Retinal pigment epithelial cell (primary cell): Measurements from ENCODE around the gene TRPC1.

Source experiments
- DNase-seq: peaks from one replicate; pipeline ENCODE4 v3.0.0-alpha.2; 2010; ENCODE audit warnings: low read depth
- H3K4me3 ChIP-seq: 2 replicates; pipeline ENCODE4 v1.5.1; 2011; ENCODE audit warnings: mild to moderate bottlenecking, low read length, control low read depth, moderate library complexity
- TF ChIP-seq, protein P1 (sequence below): conservative IDR thresholded peaks from 2 replicates; pipeline ENCODE4 v1.5.1; 2011; ENCODE audit warnings: low read depth, low read length, control low read depth, inconsistent platforms

TRPC1 gene

DNA sequence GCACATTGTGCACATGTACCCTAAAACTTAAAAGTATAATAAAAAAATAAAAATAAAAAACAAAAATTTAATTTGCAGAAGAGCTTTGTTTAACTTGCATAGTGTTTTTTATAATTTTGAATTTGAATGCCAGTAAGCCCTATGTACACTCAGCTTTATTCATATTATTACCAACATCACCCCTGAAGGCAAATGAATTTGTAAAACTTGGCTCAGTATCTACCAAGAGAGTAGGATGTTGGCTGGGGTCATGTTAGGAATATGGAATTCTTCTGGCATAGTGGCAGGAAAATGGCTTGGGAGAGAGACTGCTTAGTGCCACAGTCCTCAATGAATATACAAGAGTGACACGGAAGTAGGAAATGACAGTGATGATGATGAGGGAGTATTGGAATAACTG, 30.7 kb downstream of the TRPC1 start:
- DNase-seq, result no peak
- no peak overlapping the region for H3K4me3 ChIP-seq
- TF ChIP-seq, protein P1, sequence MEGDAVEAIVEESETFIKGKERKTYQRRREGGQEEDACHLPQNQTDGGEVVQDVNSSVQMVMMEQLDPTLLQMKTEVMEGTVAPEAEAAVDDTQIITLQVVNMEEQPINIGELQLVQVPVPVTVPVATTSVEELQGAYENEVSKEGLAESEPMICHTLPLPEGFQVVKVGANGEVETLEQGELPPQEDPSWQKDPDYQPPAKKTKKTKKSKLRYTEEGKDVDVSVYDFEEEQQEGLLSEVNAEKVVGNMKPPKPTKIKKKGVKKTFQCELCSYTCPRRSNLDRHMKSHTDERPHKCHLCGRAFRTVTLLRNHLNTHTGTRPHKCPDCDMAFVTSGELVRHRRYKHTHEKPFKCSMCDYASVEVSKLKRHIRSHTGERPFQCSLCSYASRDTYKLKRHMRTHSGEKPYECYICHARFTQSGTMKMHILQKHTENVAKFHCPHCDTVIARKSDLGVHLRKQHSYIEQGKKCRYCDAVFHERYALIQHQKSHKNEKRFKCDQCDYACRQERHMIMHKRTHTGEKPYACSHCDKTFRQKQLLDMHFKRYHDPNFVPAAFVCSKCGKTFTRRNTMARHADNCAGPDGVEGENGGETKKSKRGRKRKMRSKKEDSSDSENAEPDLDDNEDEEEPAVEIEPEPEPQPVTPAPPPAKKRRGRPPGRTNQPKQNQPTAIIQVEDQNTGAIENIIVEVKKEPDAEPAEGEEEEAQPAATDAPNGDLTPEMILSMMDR, result no peak

DNA sequence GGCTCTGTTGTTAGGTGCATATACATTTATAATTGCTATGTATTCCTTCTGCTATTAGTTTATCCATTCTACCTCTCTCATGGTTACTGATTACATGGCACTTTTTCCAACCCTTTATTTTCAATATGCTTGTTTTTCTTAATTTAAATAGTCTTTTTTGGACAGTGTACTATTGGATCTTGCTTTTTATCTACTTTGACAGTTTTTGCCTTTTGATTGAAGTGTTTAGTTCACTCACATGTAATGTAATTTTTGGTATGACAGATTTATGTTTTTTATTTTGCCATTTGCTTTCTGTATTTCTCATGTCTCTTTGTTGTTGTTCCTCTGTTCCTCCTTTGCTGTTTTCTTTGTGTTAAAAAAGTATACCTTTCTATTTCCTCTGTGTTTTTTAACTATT, 44.5 kb downstream of the TRPC1 start:
- TF ChIP-seq, protein P1, result no peak
- H3K4me3 ChIP-seq, result no peak overlapping the region
- no peak for DNase-seq

DNA sequence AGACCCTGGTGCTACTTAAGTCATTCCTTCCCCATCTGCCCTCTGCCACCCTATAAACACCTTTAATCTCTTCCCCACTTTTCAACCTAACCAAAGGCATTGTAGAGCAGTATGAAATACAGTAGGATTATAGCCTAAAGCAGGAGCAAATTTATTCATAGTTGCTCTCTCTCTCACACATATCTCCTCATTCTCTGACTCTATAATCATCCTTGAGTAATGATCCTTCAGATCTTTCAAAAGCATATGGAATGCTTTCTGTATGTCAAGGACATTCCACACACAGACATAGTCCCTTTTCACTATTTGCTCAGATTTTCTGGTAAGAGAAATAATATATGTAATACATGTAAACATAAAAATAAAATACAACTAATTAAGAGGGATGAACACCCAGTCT, 54.1 kb downstream of the TRPC1 start:
- H3K4me3 ChIP-seq, result no peak overlapping the region
- TF ChIP-seq, protein P1, result no peak
- no peak for DNase-seq

DNA sequence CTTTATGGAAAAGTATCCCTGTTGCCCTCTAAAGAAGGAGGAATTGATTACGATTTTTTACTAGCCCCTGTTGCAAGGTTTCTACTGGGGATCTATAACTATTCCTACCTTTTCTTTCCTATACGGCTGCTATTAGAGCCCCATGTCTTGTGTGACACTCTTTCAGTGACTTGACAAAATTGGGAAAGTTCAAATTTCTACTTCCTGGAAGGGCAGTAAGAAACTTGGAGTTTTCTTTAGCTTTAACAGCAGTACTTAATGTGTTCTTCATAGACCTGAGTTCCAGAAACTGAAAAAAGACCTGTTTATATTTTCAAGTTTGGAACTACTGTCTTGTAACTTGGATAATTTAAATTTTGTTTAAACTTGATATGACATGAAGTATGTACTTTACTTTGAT, 54.7 kb downstream of the TRPC1 start:
- DNase-seq, result no peak
- TF ChIP-seq, protein P1, result no peak
- no peak overlapping the region for H3K4me3 ChIP-seq

DNA sequence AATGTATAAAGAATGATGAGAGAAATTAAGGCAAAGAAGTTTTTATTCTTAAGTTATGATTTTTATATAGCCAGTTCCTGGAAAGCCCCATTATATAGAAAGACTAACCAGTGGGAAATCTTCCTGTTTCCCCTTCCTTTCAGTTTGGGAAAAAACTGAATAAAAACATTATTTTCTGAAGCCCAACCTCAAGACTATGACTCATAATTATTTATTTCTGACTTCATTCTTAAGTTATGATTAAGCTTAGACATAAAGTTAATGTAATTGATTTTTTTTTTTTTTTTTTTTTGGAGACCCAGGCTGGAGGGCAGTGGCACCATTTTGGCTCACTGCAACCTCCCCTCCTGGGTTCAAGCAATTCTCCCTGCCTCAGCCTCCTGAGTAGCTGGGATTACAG, 55.8 kb downstream of the TRPC1 start:
- TF ChIP-seq, protein P1, result no peak
- no peak for DNase-seq
- H3K4me3 ChIP-seq, result no peak overlapping the region

DNA sequence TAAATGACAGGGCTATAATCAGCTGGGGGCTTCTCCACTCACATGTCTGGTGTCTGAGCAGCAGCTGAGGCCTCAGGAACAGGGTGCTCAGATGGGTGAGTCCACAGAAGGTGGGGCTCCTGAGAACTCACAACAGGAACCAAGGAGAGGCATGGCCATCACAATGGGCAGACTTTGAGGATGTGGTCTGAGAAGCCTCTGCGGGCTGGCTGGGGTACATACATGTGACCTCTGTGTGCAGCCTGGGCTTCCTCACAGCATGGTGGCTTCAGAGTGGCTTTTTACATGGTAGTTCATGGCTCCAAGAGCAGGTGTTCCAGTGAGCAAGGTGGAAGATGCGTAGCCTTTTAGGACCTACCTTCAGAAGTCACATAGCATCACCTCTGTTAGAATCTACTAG, 58.8 kb downstream of the TRPC1 start:
- TF ChIP-seq, protein P1, result no peak
- no peak for DNase-seq

DNA sequence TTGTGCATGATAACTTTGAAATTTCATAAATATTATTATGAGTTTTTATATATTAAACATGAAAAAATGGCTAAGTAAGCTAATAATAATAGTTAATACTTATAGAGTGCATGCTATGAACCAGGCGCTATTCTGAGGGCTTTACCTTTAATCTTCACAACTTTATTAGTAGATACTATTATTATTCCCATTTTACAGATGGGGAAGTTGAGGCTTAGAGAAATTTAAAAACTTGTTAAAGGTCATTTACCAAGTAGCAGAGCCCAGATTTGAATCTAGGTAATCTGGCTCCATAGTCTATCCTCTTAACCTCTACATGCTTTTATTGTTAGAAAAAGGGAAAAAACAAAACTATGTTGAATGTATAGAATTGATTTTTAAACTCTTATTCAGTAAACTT, 60.4 kb downstream of the TRPC1 start:
- TF ChIP-seq, protein P1, result no peak

More for the DNA sequence above, 58.8 kb downstream of the TRPC1 start:
- no peak overlapping the region for H3K4me3 ChIP-seq

More for the DNA sequence above, 60.4 kb downstream of the TRPC1 start:
- DNase-seq, result no peak
- no peak overlapping the region for H3K4me3 ChIP-seq
